GM12801 (cell line): ENCODE measurements around the gene PDCD1LG2.

ENCODE experiments used
- TF ChIP-seq, protein P1 (sequence below): IDR thresholded peaks from one replicate; pipeline ENCODE4 v1.5.1; 2011; ENCODE audit warnings: control low read depth; ENCODE audit not compliant: insufficient read length; ENCODE audit errors: extremely low read depth

PDCD1LG2 gene

DNA sequence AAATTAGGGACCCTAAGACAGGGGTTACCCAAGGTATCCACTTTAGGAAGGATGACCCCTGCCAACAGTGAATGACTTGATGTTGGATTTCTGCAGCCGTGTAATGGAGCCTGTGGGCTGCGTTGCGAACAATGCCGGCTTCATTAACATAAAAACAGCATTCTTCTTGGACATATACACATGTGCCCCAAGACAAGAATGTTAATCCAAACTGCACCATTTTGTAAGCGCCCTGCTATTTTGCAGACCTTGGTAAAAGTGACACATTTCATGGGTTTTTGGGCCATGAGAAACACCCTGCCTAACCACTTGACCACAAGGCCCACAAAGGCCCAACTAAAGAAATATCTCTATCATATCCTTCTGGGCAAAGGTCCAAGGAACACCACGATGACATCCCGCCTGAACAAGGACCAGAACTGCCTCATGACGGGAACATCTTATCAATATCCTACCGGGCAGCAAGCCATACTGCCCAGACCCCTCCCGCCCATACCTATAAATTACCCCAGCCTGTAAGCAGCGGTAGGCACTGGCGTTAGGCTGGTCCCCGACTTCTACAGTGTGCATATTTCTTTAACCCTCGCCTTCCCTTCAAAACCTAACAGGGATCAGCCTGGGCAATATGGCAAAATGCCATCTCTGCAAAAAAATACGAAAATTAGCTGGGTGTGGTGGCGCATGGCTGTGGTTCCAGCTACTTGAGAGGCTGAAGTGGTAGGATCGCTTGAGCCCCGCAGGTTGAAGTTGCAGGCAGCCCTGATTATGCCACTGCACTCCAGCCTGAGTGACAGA, 9.7 kb upstream of the PDCD1LG2 start:
- TF ChIP-seq, protein P1, sequence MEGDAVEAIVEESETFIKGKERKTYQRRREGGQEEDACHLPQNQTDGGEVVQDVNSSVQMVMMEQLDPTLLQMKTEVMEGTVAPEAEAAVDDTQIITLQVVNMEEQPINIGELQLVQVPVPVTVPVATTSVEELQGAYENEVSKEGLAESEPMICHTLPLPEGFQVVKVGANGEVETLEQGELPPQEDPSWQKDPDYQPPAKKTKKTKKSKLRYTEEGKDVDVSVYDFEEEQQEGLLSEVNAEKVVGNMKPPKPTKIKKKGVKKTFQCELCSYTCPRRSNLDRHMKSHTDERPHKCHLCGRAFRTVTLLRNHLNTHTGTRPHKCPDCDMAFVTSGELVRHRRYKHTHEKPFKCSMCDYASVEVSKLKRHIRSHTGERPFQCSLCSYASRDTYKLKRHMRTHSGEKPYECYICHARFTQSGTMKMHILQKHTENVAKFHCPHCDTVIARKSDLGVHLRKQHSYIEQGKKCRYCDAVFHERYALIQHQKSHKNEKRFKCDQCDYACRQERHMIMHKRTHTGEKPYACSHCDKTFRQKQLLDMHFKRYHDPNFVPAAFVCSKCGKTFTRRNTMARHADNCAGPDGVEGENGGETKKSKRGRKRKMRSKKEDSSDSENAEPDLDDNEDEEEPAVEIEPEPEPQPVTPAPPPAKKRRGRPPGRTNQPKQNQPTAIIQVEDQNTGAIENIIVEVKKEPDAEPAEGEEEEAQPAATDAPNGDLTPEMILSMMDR = no peak

DNA sequence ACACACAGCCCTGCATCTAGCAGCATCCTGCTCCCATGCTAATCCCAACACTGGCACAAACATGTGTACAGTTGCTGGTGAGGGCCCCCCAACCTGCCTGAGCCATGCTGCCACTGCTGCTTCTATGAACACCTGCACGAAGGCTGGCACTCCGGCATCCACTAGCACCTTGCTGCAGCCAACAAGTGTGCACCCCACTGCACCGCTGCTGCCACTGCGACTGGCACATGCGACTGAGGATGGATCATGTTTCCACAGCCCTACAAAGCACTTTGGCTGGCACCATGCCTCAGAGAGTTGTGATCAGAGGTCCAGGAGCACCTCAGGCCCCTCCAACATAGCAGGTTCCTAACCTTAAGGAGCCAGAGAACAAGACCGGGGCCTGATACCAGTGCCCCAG, 7.8 kb upstream of the PDCD1LG2 start:
- TF ChIP-seq, protein P1 = no peak

DNA sequence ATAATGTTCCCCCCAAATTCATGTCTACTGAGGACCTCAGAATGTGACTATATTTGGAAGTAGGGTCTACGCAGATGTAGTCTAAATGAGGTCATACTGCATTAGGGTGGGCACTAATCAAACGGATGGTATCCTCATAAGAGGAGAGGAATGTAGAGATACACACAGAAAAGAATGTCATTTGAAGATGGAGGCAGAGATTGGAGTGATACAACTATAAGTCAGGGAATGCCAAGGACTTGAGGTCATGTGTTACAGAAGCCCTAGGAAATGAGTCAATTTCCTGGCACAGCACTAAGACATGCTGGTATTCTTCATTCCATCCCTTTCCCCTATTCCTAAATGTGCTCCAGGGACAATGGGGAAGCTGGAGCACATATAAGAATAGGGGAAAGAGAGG, 758 bp upstream of the PDCD1LG2 start:
- TF ChIP-seq, protein P1 = no peak

GRCh38 chr9:5510989-5511388, 658 bp downstream of the PDCD1LG2 start:
- TF ChIP-seq, protein P1 = no peak

DNA sequence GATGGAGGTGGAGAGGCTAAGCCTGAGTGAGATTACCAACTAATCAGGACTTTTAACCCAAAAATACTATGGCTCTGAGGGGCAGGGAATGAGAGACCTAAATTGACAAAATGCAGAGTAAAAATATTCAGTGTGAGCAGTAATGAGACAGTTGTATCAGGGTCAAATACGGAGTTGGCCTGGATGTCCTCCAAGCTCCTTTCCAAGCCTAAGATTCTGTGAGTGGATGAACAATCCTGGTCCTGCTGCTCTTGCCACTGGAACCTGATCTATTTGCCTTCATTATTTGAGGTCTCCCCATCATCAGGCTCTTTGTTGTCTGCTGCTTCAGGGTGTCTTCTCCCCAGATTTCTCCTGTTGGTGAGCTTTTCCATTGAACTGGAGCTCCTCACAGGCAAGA, 1.1 kb downstream of the PDCD1LG2 start:
- TF ChIP-seq, protein P1 = no peak

DNA sequence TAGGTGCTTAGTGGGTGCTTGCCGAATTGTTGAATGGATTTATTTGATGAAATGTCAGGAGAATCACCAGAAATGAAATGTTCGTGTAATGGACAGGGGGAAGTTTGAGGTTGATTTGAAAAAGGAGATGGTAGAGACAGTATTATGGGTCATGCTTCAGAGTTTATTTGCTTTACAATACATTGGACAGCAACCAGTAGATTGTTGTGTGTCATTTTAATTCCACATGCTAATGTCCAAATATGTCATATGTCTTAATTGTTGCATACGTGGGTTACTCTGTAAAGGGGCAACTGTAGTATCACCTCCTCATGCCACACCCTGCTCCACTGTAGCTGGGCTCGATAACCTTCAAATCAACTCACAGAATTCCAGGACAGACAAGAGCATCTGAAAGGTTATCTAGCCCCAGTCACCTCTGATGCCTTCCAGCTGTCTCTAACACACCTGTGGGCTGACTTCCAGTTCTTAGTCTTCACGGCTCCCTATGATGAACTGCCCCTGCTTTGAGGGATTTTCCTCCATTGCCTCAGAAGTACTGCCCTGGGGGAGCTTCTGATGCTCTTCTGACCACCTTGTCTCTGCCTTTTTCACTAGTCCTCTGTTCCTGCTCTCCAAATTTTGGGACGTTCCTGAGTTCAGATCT, 1.7 kb downstream of the PDCD1LG2 start:
- TF ChIP-seq, protein P1 = no peak

GRCh38 chr9:5512658-5513452, 2.5 kb downstream of the PDCD1LG2 start:
- TF ChIP-seq, protein P1 = no peak
